GM12878 (cell line): ENCODE measurements around the gene OVCA2. TPM values are rescaled to one million over a fixed set of nuclear protein-coding genes. Genes with fewer than 3 reads are reported as not detected.

ENCODE experiments used
- ATAC-seq: fragments of 200-7000 bp; cut with Tn5 transposase; 3 replicates; pipeline ENCODE4 v1.9.1; 2020; ENCODE audit warnings: mild to moderate bottlenecking, moderate library complexity
- BruUV-seq: library from RNA; stranded (reverse); fragments of 400-500 nt; replicated peaks from 2 replicates; lab custom pipeline; 2021; lab: Mats Ljungman, UMichigan
- CTCF ChIA-PET: fragments of 300-600 bp; sonication (Branson Sonifier 250); formaldehyde crosslinking; extraction: SDS; loops from one replicate; lab custom pipeline; 2021; ENCODE audit warnings: inconsistent platforms; lab: Yijun Ruan, JAX
- POLR2A ChIA-PET: fragments of 350-600 bp; formaldehyde crosslinking; extraction: SDS; loops from one replicate; lab custom pipeline; 2021; ENCODE audit warnings: inconsistent platforms; lab: Charles Lee
- RAD21 ChIA-PET: fragments of 300-600 bp; sonication (Branson Sonifier 250); formaldehyde crosslinking; loops from one replicate; lab custom pipeline; 2023; ENCODE audit warnings: antibody characterized with exemption; ENCODE audit not compliant: unreplicated experiment; lab: Charles Lee
- SMC1A ChIA-PET: fragments of 300-600 bp; sonication (Branson Sonifier 250); formaldehyde crosslinking; loops from one replicate; lab custom pipeline; 2023; ENCODE audit not compliant: unreplicated experiment, uncharacterized antibody; lab: Charles Lee
- DNase-seq: peaks from one replicate; pipeline ENCODE4 v3.0.0-alpha.2; 2011; ENCODE audit warnings: low read depth, low spot score
- FAIRE-seq: peaks from 3 replicates; lab custom pipeline; 2011; peaks lifted over from hg19 to GRCh38; lab: Jason Lieb, UNC
- H2AFZ ChIP-seq: 2 replicates; pipeline ENCODE4 v1.6.0; 2011; ENCODE audit warnings: low read depth, low read length, control low read depth; ENCODE audit not compliant: control insufficient read depth
- H3K27ac ChIP-seq: 2 replicates; pipeline ENCODE4 v1.5.1; 2011; ENCODE audit warnings: control low read depth; ENCODE audit not compliant: control insufficient read depth, insufficient read depth
- H3K27me3 ChIP-seq, 2 experiments: replicated peaks in 1 of 2; 2 replicates each; pipeline versions ENCODE4 v1.6.0 to v1.6.1; 2011; ENCODE audit warnings: low read length in 1 of 2; ENCODE audit not compliant: control insufficient read depth in 2 of 2, insufficient read depth in 2 of 2
- H3K36me3 ChIP-seq, 2 experiments: 2 replicates each; pipeline ENCODE4 v1.5.1; 2011; ENCODE audit warnings: low read length in 1 of 2; ENCODE audit not compliant: control insufficient read depth in 2 of 2, insufficient read depth in 2 of 2
- H3K4me1 ChIP-seq: 2 replicates; pipeline ENCODE4 v1.6.1; 2011; ENCODE audit warnings: mild to moderate bottlenecking, low read length, moderate library complexity, mixed read lengths; ENCODE audit not compliant: control insufficient read depth, insufficient read depth
- H3K4me2 ChIP-seq: 2 replicates; pipeline ENCODE4 v1.6.0; 2011; ENCODE audit warnings: control low read depth; ENCODE audit not compliant: control insufficient read depth, insufficient read depth
- H3K4me3 ChIP-seq: fragments of 200-600 bp; sonication (generic); 2 replicates; pipeline ENCODE4 v1.5.1; 2016
- H3K79me2 ChIP-seq: 2 replicates; pipeline ENCODE4 v1.6.0; 2011; ENCODE audit warnings: low read length; ENCODE audit not compliant: control insufficient read depth, insufficient read depth
- H3K9ac ChIP-seq: 2 replicates; pipeline ENCODE4 v1.8.0; 2011; ENCODE audit warnings: low read length, control low read depth, mixed read lengths; ENCODE audit not compliant: control insufficient read depth, insufficient read depth
- H3K9me3 ChIP-seq: replicated peaks from 3 replicates; pipeline ENCODE4 v1.5.1; 2011; ENCODE audit warnings: mild to moderate bottlenecking, low read length; ENCODE audit not compliant: control insufficient read depth, insufficient read depth
- H4K20me1 ChIP-seq: 2 replicates; pipeline ENCODE4 v1.6.0; 2011; ENCODE audit not compliant: control insufficient read depth, insufficient read depth
- CBFB ChIP-seq: IDR thresholded peaks from 2 replicates; pipeline ENCODE4 v1.6.1; 2016; ENCODE audit warnings: antibody characterized with exemption, low read depth
- CREM ChIP-seq: IDR thresholded peaks from 2 replicates; pipeline ENCODE4 v1.6.1; 2014; ENCODE audit warnings: antibody characterized with exemption, low read depth
- FOXM1 ChIP-seq: IDR thresholded peaks from 2 replicates; pipeline ENCODE4 v1.6.1; 2012; ENCODE audit warnings: low read depth, mild to moderate bottlenecking, inconsistent platforms, low read length, moderate library complexity
- IKZF1 ChIP-seq: fragments of 450-650 bp; conservative IDR thresholded peaks from 2 replicates; pipeline ENCODE4 v1.6.1; 2017; ENCODE audit warnings: antibody characterized with exemption, mild to moderate bottlenecking
- IRF4 ChIP-seq: IDR thresholded peaks from 2 replicates; pipeline ENCODE4 v1.6.1; 2011; ENCODE audit warnings: low read depth, low read length
- JUND ChIP-seq: IDR thresholded peaks from 2 replicates; pipeline ENCODE4 v1.6.1; 2012; ENCODE audit warnings: low read depth, mild to moderate bottlenecking, low read length, improper control_type of control experiment, moderate library complexity
- PBX3 ChIP-seq: IDR thresholded peaks from 2 replicates; pipeline ENCODE4 v1.6.1; 2011; ENCODE audit warnings: mild to moderate bottlenecking, low read depth, low read length, moderate library complexity; ENCODE audit not compliant: insufficient replicate concordance
- POLR2A ChIP-seq: IDR thresholded peaks from 2 replicates; pipeline ENCODE4 v1.6.1; 2011; ENCODE audit warnings: low read depth, mild to moderate bottlenecking, low read length
- POLR2AphosphoS2 ChIP-seq: IDR thresholded peaks from 2 replicates; pipeline ENCODE4 v1.6.1; 2011; ENCODE audit warnings: low read depth, mild to moderate bottlenecking, low read length, improper control_type of control experiment, moderate library complexity
- POLR2AphosphoS5 ChIP-seq: IDR thresholded peaks from 2 replicates; pipeline ENCODE4 v1.6.1; 2011; ENCODE audit warnings: mild to moderate bottlenecking, low read length, inconsistent platforms
- POU2F2 ChIP-seq: IDR thresholded peaks from 3 replicates; pipeline ENCODE4 v1.6.1; 2011; ENCODE audit warnings: low read depth, mild to moderate bottlenecking, low read length, borderline replicate concordance
- SMAD5 ChIP-seq: IDR thresholded peaks from 2 replicates; pipeline ENCODE4 v1.6.1; 2016; ENCODE audit warnings: antibody characterized with exemption, low read depth
- SRF ChIP-seq, 2 experiments: IDR thresholded peaks; 2 replicates each; pipeline ENCODE4 v1.6.1; 2011; ENCODE audit warnings: low read depth in 2 of 2, low read length in 2 of 2, mild to moderate bottlenecking in 1 of 2, moderate library complexity in 1 of 2
- YY1 ChIP-seq: IDR thresholded peaks from 2 replicates; pipeline ENCODE4 v1.6.1; 2011; ENCODE audit warnings: low read depth, mild to moderate bottlenecking, low read length
- WGBS: methylation state at CpG from one replicate; pipeline ENCODE4 v1.1.6; 2016; ENCODE audit warnings: low lambda C conversion rate; ENCODE audit not compliant: insufficient replicate concordance, insufficient coverage; ENCODE audit errors: missing lambda C conversion rate; 5-methylcytosine and 5-hydroxymethylcytosine counted together
- in situ Hi-C: fragments of 300-500 bp; cut with MboI; formaldehyde crosslinking; loops from 9 replicates; pipeline ENCODE4 v1.14.3; 2018; ENCODE audit warnings: mixed read lengths
- intact Hi-C: fragments of 100-400 bp; cut with micrococcal nuclease; formaldehyde crosslinking; loops from one replicate; pipeline ENCODE4 v1.14.2; 2022; ENCODE audit not compliant: unreplicated experiment
- polyA plus RNA-seq, 11 experiments: library from polyadenylated mRNA; depleted of rRNA in 4 of 11; unstranded in 6 of 11; stranded (reverse) in 5 of 11; fragments of >200 nt; fragmentation: Nextera tagmentation in 4 of 11; fragmentation: Illumina TruSeq in 1 of 11; extraction: Ambion mirVana in 4 of 11; extraction: Trizol in 1 of 11; gene quantifications; 1 replicate in 1 of 11; 2 replicates in 10 of 11; pipeline versions ENCODE4 v1.2.1 to v1.2.3, GENCODE V29; 2011 to 2016; ENCODE audit warnings: inconsistent platforms in 2 of 11, missing spikeins in 2 of 11, low read depth in 1 of 11
- total RNA-seq, 4 experiments: library from RNA; depleted of rRNA in 3 of 4; stranded (reverse); fragments of >200 nt in 3 of 4; fragmentation: Illumina TruSeq in 1 of 4; extraction: Trizol in 1 of 4; gene quantifications; 2 replicates each; pipeline versions ENCODE4 v1.2.1 to v1.2.3, GENCODE V29; 2013 to 2021

Gene OVCA2
- total and polyA plus RNA-seq, 10 of the 15 experiments (the other 5 are each of a cell fraction or from before 2014, with no cell fraction given) = 6.1 to 75.3 (median 40.7) TPM

GRCh38 chr17:2060681-2061440, 19.0 kb downstream of the OVCA2 start (continued):
- TF ChIP-seq SMAD5 (peak; percentile 23), YY1 (no peak), POU2F2 (peak; percentile 30; the same call in 2 of the 3 replicates)

- H3K9me3 ChIP-seq = no peaks in the 10 kb centered on the region; the same call in 2 of the 3 replicates
- H3K4me2 ChIP-seq = no peak overlapping the region
- in situ Hi-C loops = loop anchor here (10.0 kb wide), 1 partner anchor 183 kb away; no protein-coding TSS in a partner anchor
- TF ChIP-seq CREM = no peak
- TF ChIP-seq PBX3 = no peak
- TF ChIP-seq POLR2AphosphoS5 = peak; percentile 2; the same call in 1 of the 2 replicates
- no peak for TF ChIP-seq SRF (IDR thresholded peaks at IDR 0.05; ENCODE audit: low read depth in 2 of 2, low read length in 2 of 2)
- peak; percentile 17; the same call in 1 of the 2 replicates for TF ChIP-seq CBFB
- TF ChIP-seq POLR2AphosphoS2 = 0 out of 2 replicates have a peak, but pooled peaks have one; percentile 11
- TF ChIP-seq FOXM1 = no peak
- 0 out of 2 replicates have a peak, but pooled peaks have one; percentile 6 for TF ChIP-seq IKZF1
- TF ChIP-seq JUND = no peak
- peak; percentile 77; the same call in 1 of the 2 replicates for TF ChIP-seq POLR2A
- peak; percentile 43; the same call in 1 of the 2 replicates for TF ChIP-seq SMAD5
- no peak for TF ChIP-seq IRF4
- ChIA-PET CTCF (no interaction called here), POLR2A (no interaction called here), RAD21 (no interaction called here), SMC1A (no interaction called here)
- intact Hi-C loops = no loop called here
- ATAC-seq (no peak), DNase-seq (no peak), FAIRE-seq (no peak)
- peaks cover 45% of the 10 kb centered on the region for H3K4me1 ChIP-seq
- no TSS peak for BruUV-seq
- WGBS = 94% methylated on average over 16 of the region's 17 CpGs
- H3K36me3 ChIP-seq = peaks cover 24 to 29% of the 10 kb centered on the region in 2 experiments
- no peaks in the 10 kb centered on the region for H4K20me1 ChIP-seq
- peaks cover 38% of the 10 kb centered on the region for H3K79me2 ChIP-seq
- H3K4me3 ChIP-seq = no peak overlapping the region
- H3K27me3 ChIP-seq = no peaks in the 10 kb centered on the region
- H3K9ac ChIP-seq = no peak overlapping the region
- no peak overlapping the region; the same call in 1 of the 2 replicates for H3K27ac ChIP-seq
- no peak overlapping the region for H2AFZ ChIP-seq
Measured at GRCh38 chr17:2061441-2061958, 19.7 kb downstream of the OVCA2 start.
